ENCODE measurements around the gene CRIM1.

CRIM1 gene

GRCh38 chr2:36397728-36398413 is 42.3 kb downstream of the CRIM1 start:
- no peak for DNase-seq

GRCh38 chr2:36399050-36399449 is 43.5 kb downstream of the CRIM1 start:
- DNase-seq = no peak

GRCh38 chr2:36403675-36404230 is 48.2 kb downstream of the CRIM1 start:
- peak in 1 of 2 experiments; percentile 2 for DNase-seq

- DNase-seq = no peak
These were observed 48.7 kb downstream of the CRIM1 start for GRCh38 chr2:36404318-36404717.

- no peak for DNase-seq
These were observed 49.2 kb downstream of the CRIM1 start for GRCh38 chr2:36404754-36405153.

- no peak for DNase-seq
These were observed 49.6 kb downstream of the CRIM1 start for GRCh38 chr2:36405183-36405582.

- DNase-seq = no peak
These were observed 50.7 kb downstream of the CRIM1 start for GRCh38 chr2:36406296-36406695.

GRCh38 chr2:36407413-36407812 is 51.8 kb downstream of the CRIM1 start:
- DNase-seq = no peak

- DNase-seq = no peak
These were observed 52.7 kb downstream of the CRIM1 start for GRCh38 chr2:36408198-36408703.

- DNase-seq = no peak
These were observed 53.8 kb downstream of the CRIM1 start for GRCh38 chr2:36409335-36409734.

- DNase-seq = no peak
These were observed 54.4 kb downstream of the CRIM1 start for GRCh38 chr2:36409935-36410334.

- DNase-seq = no peak
These were observed 55.1 kb downstream of the CRIM1 start for GRCh38 chr2:36410681-36411080.

- DNase-seq = no peak
These were observed 56.4 kb downstream of the CRIM1 start for GRCh38 chr2:36411962-36412444.

GRCh38 chr2:36413218-36413617 is 57.6 kb downstream of the CRIM1 start:
- no peak for DNase-seq

GRCh38 chr2:36414307-36414706 is 58.7 kb downstream of the CRIM1 start:
- DNase-seq = no peak

GRCh38 chr2:36415381-36416022 is 59.9 kb downstream of the CRIM1 start:
- DNase-seq = no peak

GRCh38 chr2:36416370-36417165 is 61.0 kb downstream of the CRIM1 start:
- no peak for DNase-seq

GRCh38 chr2:36420569-36421181 is 65.1 kb downstream of the CRIM1 start:
- DNase-seq = no peak

- no peak for DNase-seq
These were observed 65.8 kb downstream of the CRIM1 start for GRCh38 chr2:36421379-36421778.

- no peak for DNase-seq
These were observed 67.6 kb downstream of the CRIM1 start for GRCh38 chr2:36423172-36423571.

GRCh38 chr2:36423619-36424120 is 68.1 kb downstream of the CRIM1 start:
- no peak for DNase-seq

- no peak for DNase-seq
These were observed 70.2 kb downstream of the CRIM1 start for GRCh38 chr2:36425608-36426355.
